ENCODE measurements around the gene LRFN5. TPM values are rescaled to one million over a fixed set of nuclear protein-coding genes. Genes with fewer than 3 reads are reported as not detected.

The LRFN5 gene
- total and polyA plus RNA-seq, 2 of the 8 experiments (the other 6 are each of a cell fraction or from before 2014, with no cell fraction given) = 0.85 to 4.7 TPM

DNA sequence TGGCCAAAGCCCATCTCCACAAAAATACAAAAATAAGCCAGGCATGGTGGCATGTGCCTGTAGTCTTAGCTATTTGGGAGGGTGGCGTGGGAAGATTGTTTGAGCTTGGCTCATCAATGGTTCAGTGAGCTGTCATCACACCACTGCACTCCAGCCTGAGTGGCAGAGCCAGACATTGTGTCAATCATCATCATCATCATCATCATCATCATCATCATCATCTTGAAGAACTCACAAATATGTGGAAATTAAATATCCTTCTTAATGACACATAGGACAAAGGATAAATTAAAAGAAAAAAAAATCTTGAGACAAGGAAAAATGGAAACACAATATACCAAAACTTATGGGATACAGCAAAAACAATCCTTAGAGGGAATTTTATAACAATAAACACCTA lies 132.5 kb downstream of the LRFN5 start:
- Histone ChIP-seq H3K56ac (replicated peaks; ENCODE audit: insufficient read length, low read depth, low read length) (no peak overlapping the region), H2BK20ac (ENCODE audit: low read length) (no peak overlapping the region), H3K36me3 (ENCODE audit: control insufficient read depth in 2 of 4, insufficient read depth in 4 of 4, low read length in 3 of 4) (no peaks in the 10 kb centered on the region), H2BK12ac (ENCODE audit: low read depth, low read length) (no peak overlapping the region), H2AFZ (ENCODE audit: low read length) (no peak overlapping the region), H3K79me1 (ENCODE audit: low read depth, low read length) (no peaks in the 10 kb centered on the region), H4K5ac (ENCODE audit: insufficient read length, low read depth, low read length) (no peak overlapping the region), H4K8ac (ENCODE audit: extremely low read depth, insufficient read depth, low read length) (no peak overlapping the region), H3K4me2 (ENCODE audit: insufficient read depth in 1 of 2, low read depth in 2 of 2, low read length in 2 of 2) (no peak overlapping the region), H3K27ac (ENCODE audit: low read depth, low read length) (no peak overlapping the region), H2BK5ac (ENCODE audit: low read depth, low read length) (no peak overlapping the region), H3K23me2 (ENCODE audit: low read depth, low read length) (no peaks in the 10 kb centered on the region), H3K79me2 (ENCODE audit: control insufficient read depth in 1 of 2, insufficient read depth in 2 of 2, low read length in 2 of 2) (no peaks in the 10 kb centered on the region), H3K9me3 (ENCODE audit: insufficient read depth in 2 of 2, low read depth in 1 of 2, low read length in 1 of 2) (no peaks in the 10 kb centered on the region), H3K27me3 (replicated peaks in 1 of 4; ENCODE audit: control insufficient read depth in 3 of 4, extremely low read depth in 1 of 4, insufficient read depth in 3 of 4, low read length in 3 of 4) (no peaks in the 10 kb centered on the region), H3K9ac (replicated peaks in 1 of 4; ENCODE audit: extremely low read depth in 1 of 4, low read depth in 3 of 4, low read length in 3 of 4) (no peak overlapping the region), H2AK5ac (ENCODE audit: low read depth, low read length) (no peak overlapping the region), H4K20me1 (replicated peaks in 1 of 2; ENCODE audit: control insufficient read depth in 1 of 2, insufficient read depth in 2 of 2, low read length in 2 of 2) (no peaks in the 10 kb centered on the region), H4K91ac (replicated peaks; ENCODE audit: insufficient read length, low read length) (no peak overlapping the region), H3K4me1 (replicated peaks in 1 of 4; ENCODE audit: control insufficient read depth in 3 of 4, insufficient read depth in 4 of 4, low read length in 3 of 4) (no peaks in the 10 kb centered on the region), H3K14ac (ENCODE audit: insufficient read length) (no peak overlapping the region), H3K23ac (ENCODE audit: insufficient read length) (no peak overlapping the region), H3K4ac (replicated peaks; ENCODE audit: insufficient read length, low read depth, low read length) (no peak overlapping the region), H2BK120ac (replicated peaks; ENCODE audit: low read depth, low read length) (no peak overlapping the region), H3K18ac (ENCODE audit: extremely low read depth, low read length) (no peak overlapping the region), H3K4me3 (ENCODE audit: extremely low read depth in 1 of 4, insufficient read depth in 2 of 4, low read depth in 3 of 4, low read length in 4 of 4) (no peak overlapping the region), H2BK15ac (ENCODE audit: low read length) (no peak overlapping the region)
- WGBS, 2 experiments (ENCODE audit: extremely low coverage in 1 of 2, insufficient coverage in 1 of 2, insufficient read length in 1 of 2, insufficient replicate concordance in 2 of 2, low coverage in 1 of 2, low lambda C conversion rate in 2 of 2, missing lambda C conversion rate in 1 of 2) = 95% methylated on average over 1 of the region's 1 CpG; no CpG with 5 or more reads in 1 of the 2 experiments
- no peak for DNase-seq (ENCODE audit: low read depth in 1 of 2, low spot score in 2 of 2)
- POLR2A ChIA-PET (ENCODE audit: partially characterized antibody) = no interaction called here
- CTCF ChIA-PET (ENCODE audit: partially characterized antibody) = no interaction called here
- FAIRE-seq = no peak
- TF ChIP-seq FOSL1 (IDR thresholded peaks at IDR 0.05; ENCODE audit: insufficient read depth, low read depth, low read length) (no peak), HDAC6 (IDR thresholded peaks at IDR 0.05; ENCODE audit: low read depth, low read length) (no peak), RXRA (IDR thresholded peaks at IDR 0.05; ENCODE audit: insufficient read depth, low read depth, low read length) (no peak), TAF7 (optimal IDR thresholded peaks at IDR 0.05; ENCODE audit: borderline replicate concordance, low read depth, low read length) (no peak), SIX5 (IDR thresholded peaks at IDR 0.05; ENCODE audit: low read depth, low read length) (no peak), POU5F1 (IDR thresholded peaks at IDR 0.05; ENCODE audit: low read depth, low read length) (no peak), SRF (IDR thresholded peaks at IDR 0.05; ENCODE audit: low read depth, low read length) (no peak), MAFK (IDR thresholded peaks at IDR 0.05; ENCODE audit: low read depth, low read length) (no peak), CHD1 (IDR thresholded peaks at IDR 0.05; ENCODE audit: low read depth, low read length) (no peak), SIRT6 (IDR thresholded peaks at IDR 0.05; ENCODE audit: low read length) (no peak), CEBPB (IDR thresholded peaks at IDR 0.05; ENCODE audit: low read depth, low read length) (no peak), GTF2F1 (IDR thresholded peaks at IDR 0.05; ENCODE audit: borderline replicate concordance, low read depth, low read length) (no peak)
- TF ChIP-seq, protein P1, sequence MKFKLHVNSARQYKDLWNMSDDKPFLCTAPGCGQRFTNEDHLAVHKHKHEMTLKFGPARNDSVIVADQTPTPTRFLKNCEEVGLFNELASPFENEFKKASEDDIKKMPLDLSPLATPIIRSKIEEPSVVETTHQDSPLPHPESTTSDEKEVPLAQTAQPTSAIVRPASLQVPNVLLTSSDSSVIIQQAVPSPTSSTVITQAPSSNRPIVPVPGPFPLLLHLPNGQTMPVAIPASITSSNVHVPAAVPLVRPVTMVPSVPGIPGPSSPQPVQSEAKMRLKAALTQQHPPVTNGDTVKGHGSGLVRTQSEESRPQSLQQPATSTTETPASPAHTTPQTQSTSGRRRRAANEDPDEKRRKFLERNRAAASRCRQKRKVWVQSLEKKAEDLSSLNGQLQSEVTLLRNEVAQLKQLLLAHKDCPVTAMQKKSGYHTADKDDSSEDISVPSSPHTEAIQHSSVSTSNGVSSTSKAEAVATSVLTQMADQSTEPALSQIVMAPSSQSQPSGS (IDR thresholded peaks at IDR 0.05; ENCODE audit: low read length) = no peak

Measured in H1 (cell line).